Natural killer cell (primary cell): ENCODE data around the gene ACCS. TPM values are rescaled to one million over a fixed set of nuclear protein-coding genes. Genes with fewer than 3 reads are reported as not detected.

Experiments
- ATAC-seq, 3 donors: fragments of 150-1000 bp in 2 of 3; fragments of 200-7000 bp in 1 of 3; cut with Tn5 transposase; 1 replicate in 1 of 3; 2 replicates in 2 of 3; pipeline ENCODE4 v1.10.0; 2021; ENCODE audit warnings: mild to moderate bottlenecking in 2 of 3, moderate library complexity in 2 of 3
- DNase-seq, 2 donors: peaks; one replicate each; pipeline versions ENCODE4 v3.0.0 to v3.0.0-alpha.2; 2013 to 2021; ENCODE audit warnings: mixed read lengths in 1 of 2
- H3K27ac ChIP-seq: one replicate; pipeline ENCODE4 v1.5.1; 2013; ENCODE audit warnings: mild to moderate bottlenecking, low read length
- H3K27me3 ChIP-seq: one replicate; pipeline ENCODE4 v1.6.1; 2013; ENCODE audit warnings: low read length; ENCODE audit not compliant: control insufficient read depth, insufficient read depth
- H3K36me3 ChIP-seq: one replicate; pipeline ENCODE4 v1.6.1; 2013; ENCODE audit warnings: low read length; ENCODE audit not compliant: control insufficient read depth, insufficient read depth
- H3K4me1 ChIP-seq: one replicate; pipeline ENCODE4 v1.6.1; 2013; ENCODE audit warnings: low read length; ENCODE audit not compliant: control insufficient read depth, insufficient read depth
- H3K4me3 ChIP-seq: one replicate; pipeline ENCODE4 v1.5.1; 2013; ENCODE audit warnings: low read length
- H3K9me3 ChIP-seq: one replicate; pipeline ENCODE4 v1.6.1; 2013; ENCODE audit warnings: low read length; ENCODE audit not compliant: control insufficient read depth, insufficient read depth
- H3K27ac Mint-ChIP-seq, 2 donors: one replicate each; pipeline ENCODE4 v1.8.0; 2022; ENCODE audit warnings: mild to moderate bottlenecking in 2 of 2, mixed read lengths in 2 of 2, moderate library complexity in 1 of 2
- H3K27me3 Mint-ChIP-seq, 2 donors: one replicate each; pipeline ENCODE4 v1.8.0; 2022; ENCODE audit warnings: low read depth in 2 of 2, mixed read lengths in 2 of 2
- H3K36me3 Mint-ChIP-seq: one replicate; pipeline ENCODE4 v1.8.0; 2022; ENCODE audit warnings: mixed read lengths
- H3K4me1 Mint-ChIP-seq, 2 donors: one replicate each; pipeline ENCODE4 v1.8.0; 2022; ENCODE audit warnings: mixed read lengths in 2 of 2
- H3K4me3 Mint-ChIP-seq: one replicate; pipeline ENCODE4 v1.8.0; 2022; ENCODE audit warnings: mild to moderate bottlenecking, moderate library complexity, mixed read lengths
- H3K9me3 Mint-ChIP-seq, 2 donors: one replicate each; pipeline ENCODE4 v1.8.0; 2022; ENCODE audit warnings: mixed read lengths in 2 of 2
- CTCF ChIP-seq: fragments of 200-600 bp; IDR thresholded peaks from one replicate; pipeline ENCODE4 v1.8.0; 2022; ENCODE audit warnings: antibody characterized with exemption
- WGBS: methylation state at CpG from one replicate; pipeline ENCODE4 v1.1.7; 2013; ENCODE audit warnings: missing lambda C conversion rate; ENCODE audit not compliant: insufficient coverage; 5-methylcytosine and 5-hydroxymethylcytosine counted together
- intact Hi-C: fragments of 100-400 bp; cut with micrococcal nuclease; formaldehyde crosslinking; loops from one replicate; pipeline ENCODE4 v1.14.2; 2022
- total RNA-seq, 4 donors: library from RNA; stranded (reverse); fragments of 120-200 nt in 1 of 4; gene quantifications; one replicate each; pipeline versions ENCODE4 v1.2.3 to v1.2.4, GENCODE V29; 2013 to 2022

ACCS gene
- total RNA-seq, 3 donors from 2014 or later (not counting 1 experiment from before 2014, with no cell fraction given), result 16.3 to 32.1 (median 31.9) TPM

- H3K27me3 Mint-ChIP-seq, result no peaks in the 10 kb centered on the region
- Histone ChIP-seq H3K9me3 (no peaks in the 10 kb centered on the region), H3K4me3 (no peak overlapping the region), H3K4me1 (no peaks in the 10 kb centered on the region), H3K27me3 (no peaks in the 10 kb centered on the region), H3K27ac (no peak overlapping the region), H3K36me3 (no peaks in the 10 kb centered on the region)
- no peak overlapping the region for H3K4me3 Mint-ChIP-seq
- H3K4me1 Mint-ChIP-seq, result no peaks in the 10 kb centered on the region
- WGBS, result 86% methylated on average over 1 of the region's 4 CpGs
- no peak overlapping the region for H3K27ac Mint-ChIP-seq
- DNase-seq (no peak), ATAC-seq (no peak)
- no peaks in the 10 kb centered on the region for H3K36me3 Mint-ChIP-seq
- no peaks in the 10 kb centered on the region for H3K9me3 Mint-ChIP-seq
- intact Hi-C loops, result no loop called here
- no peak for TF ChIP-seq CTCF
These were observed 16.6 kb downstream of the ACCS start for GRCh38 chr11:44082645-44083044.

- WGBS, result 91% methylated on average over 10 of the region's 10 CpGs
- H3K4me1 Mint-ChIP-seq, result no peaks in the 10 kb centered on the region
- H3K9me3 Mint-ChIP-seq, result no peaks in the 10 kb centered on the region
- no peaks in the 10 kb centered on the region for H3K36me3 Mint-ChIP-seq
- no peaks in the 10 kb centered on the region for H3K27me3 Mint-ChIP-seq
- Histone ChIP-seq H3K9me3 (no peaks in the 10 kb centered on the region), H3K4me1 (no peaks in the 10 kb centered on the region), H3K36me3 (no peaks in the 10 kb centered on the region), H3K27ac (no peak overlapping the region), H3K4me3 (no peak overlapping the region), H3K27me3 (no peaks in the 10 kb centered on the region)
- no peak overlapping the region for H3K4me3 Mint-ChIP-seq
- TF ChIP-seq CTCF, result no peak
- H3K27ac Mint-ChIP-seq, result no peak overlapping the region
- ATAC-seq (no peak), DNase-seq (no peak)
- intact Hi-C loops, result no loop called here
These were observed 17.4 kb downstream of the ACCS start for GRCh38 chr11:44083433-44083832.

GRCh38 chr11:44083906-44084305, 17.8 kb downstream of the ACCS start:
- intact Hi-C loops, result no loop called here
- WGBS, result 80% methylated on average over 1 of the region's 5 CpGs
- no peaks in the 10 kb centered on the region for H3K36me3 Mint-ChIP-seq

More at GRCh38 chr11:44083906-44084305, 17.8 kb downstream of the ACCS start:
- no peaks in the 10 kb centered on the region for H3K27me3 Mint-ChIP-seq
- no peak for TF ChIP-seq CTCF
- no peaks in the 10 kb centered on the region for H3K9me3 ChIP-seq
- no peaks in the 10 kb centered on the region for H3K36me3 ChIP-seq
- H3K27ac ChIP-seq, result no peak overlapping the region
- no peak overlapping the region for H3K27ac Mint-ChIP-seq
- no peaks in the 10 kb centered on the region for H3K9me3 Mint-ChIP-seq
- H3K4me3 ChIP-seq, result no peak overlapping the region
- no peak for DNase-seq
- no peaks in the 10 kb centered on the region for H3K27me3 ChIP-seq
- no peaks in the 10 kb centered on the region for H3K4me1 Mint-ChIP-seq
- no peak for ATAC-seq
- H3K4me1 ChIP-seq, result no peaks in the 10 kb centered on the region
- no peak overlapping the region for H3K4me3 Mint-ChIP-seq
